ENCODE data around the gene SLC25A34.

The SLC25A34 gene

DNA sequence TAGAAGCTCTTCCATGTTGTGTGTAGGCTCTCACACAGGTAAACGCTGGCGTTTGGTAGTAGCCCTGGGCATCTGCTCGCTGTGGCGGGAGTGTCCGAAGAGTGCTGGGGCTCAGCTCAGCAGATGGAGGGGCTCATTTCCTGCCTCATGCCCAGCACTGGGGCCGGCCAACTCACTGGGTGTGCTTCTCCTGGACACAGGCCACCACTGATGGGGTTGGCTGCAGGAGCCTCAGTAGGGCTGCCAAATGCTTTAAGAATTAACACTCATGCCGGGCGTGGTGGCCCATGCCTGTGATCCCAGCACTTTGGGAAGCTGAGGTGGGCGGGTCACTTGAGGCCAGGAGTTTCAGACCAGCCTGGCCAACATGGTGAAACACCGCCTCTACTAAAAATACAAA is 50.5 kb downstream of the SLC25A34 start:
- Histone ChIP-seq H3K36me3 (ENCODE audit: control insufficient read depth, low read length) (no peaks in the 10 kb centered on the region), H3K27me3 (ENCODE audit: control insufficient read depth, low read length) (no peaks in the 10 kb centered on the region), H3K4me2 (ENCODE audit: low read length) (no peak overlapping the region)

DNA sequence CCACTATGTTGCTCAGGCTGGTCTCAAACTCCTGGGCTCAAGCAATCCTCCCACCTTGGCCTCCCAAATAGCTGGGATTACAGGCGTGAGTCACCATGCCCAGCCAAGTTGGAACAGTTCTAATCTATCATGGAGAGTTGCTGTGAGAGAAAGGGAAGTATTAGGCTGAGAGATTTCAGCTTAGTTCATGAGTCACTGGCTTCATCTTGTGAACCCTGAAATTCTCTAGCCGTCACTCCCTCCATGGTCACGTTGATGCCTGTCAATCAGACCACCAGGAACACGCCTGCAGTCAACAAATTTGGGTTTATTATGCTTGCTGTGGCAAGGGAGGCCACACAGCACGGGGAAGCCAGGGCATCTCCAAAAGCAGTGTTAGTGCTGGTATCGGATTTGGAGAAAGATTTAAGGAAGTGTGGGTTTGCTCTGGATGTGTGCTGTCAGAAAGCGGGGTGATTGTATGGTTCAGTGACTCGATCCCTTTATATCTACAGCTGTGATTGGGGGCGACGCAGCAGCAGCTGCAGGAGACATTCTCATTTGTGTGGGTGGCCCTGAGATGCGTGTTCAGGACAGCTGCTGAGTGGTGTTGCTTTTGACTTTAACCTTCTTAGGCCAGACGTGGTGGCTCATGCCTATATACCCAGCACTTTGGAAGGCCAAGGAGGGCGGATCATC is 52.7 kb downstream of the SLC25A34 start:
- Histone ChIP-seq H3K4me1 (ENCODE audit: control insufficient read depth, low read length) (peaks cover 5% of the 10 kb centered on the region; the same call in 1 of the 2 replicates), H3K4me2 (ENCODE audit: low read length) (no peak overlapping the region), H3F3A (ENCODE audit: control insufficient read depth, insufficient read depth) (no peaks in the 10 kb centered on the region), H4K20me1 (ENCODE audit: control insufficient read depth, insufficient read depth, low read depth, low read length) (no peaks in the 10 kb centered on the region), H3K27ac (ENCODE audit: low read depth, low read length) (no peak overlapping the region), H3K9me2 (replicated peaks; ENCODE audit: control insufficient read depth, low read length) (no peaks in the 10 kb centered on the region), H3K36me3 (ENCODE audit: control insufficient read depth, low read length) (no peaks in the 10 kb centered on the region), H3K9me3 (ENCODE audit: control insufficient read depth, insufficient read depth, low read length) (no peaks in the 10 kb centered on the region), H3K27me3 (ENCODE audit: control insufficient read depth, low read length) (no peaks in the 10 kb centered on the region), H3K4me3 (ENCODE audit: low read length) (no peak overlapping the region), H3K79me2 (ENCODE audit: control insufficient read depth, low read length) (no peaks in the 10 kb centered on the region)
- no peak for TF ChIP-seq EZH2phosphoT487 (IDR thresholded peaks at IDR 0.05; ENCODE audit: borderline replicate concordance, low read length)
- TF ChIP-seq, protein P1, sequence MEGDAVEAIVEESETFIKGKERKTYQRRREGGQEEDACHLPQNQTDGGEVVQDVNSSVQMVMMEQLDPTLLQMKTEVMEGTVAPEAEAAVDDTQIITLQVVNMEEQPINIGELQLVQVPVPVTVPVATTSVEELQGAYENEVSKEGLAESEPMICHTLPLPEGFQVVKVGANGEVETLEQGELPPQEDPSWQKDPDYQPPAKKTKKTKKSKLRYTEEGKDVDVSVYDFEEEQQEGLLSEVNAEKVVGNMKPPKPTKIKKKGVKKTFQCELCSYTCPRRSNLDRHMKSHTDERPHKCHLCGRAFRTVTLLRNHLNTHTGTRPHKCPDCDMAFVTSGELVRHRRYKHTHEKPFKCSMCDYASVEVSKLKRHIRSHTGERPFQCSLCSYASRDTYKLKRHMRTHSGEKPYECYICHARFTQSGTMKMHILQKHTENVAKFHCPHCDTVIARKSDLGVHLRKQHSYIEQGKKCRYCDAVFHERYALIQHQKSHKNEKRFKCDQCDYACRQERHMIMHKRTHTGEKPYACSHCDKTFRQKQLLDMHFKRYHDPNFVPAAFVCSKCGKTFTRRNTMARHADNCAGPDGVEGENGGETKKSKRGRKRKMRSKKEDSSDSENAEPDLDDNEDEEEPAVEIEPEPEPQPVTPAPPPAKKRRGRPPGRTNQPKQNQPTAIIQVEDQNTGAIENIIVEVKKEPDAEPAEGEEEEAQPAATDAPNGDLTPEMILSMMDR (IDR thresholded peaks at IDR 0.05; ENCODE audit: low read depth, low read length, poor library complexity, severe bottlenecking) = no peak

More for the DNA sequence above, 50.5 kb downstream of the SLC25A34 start:
- H3F3A ChIP-seq (ENCODE audit: control insufficient read depth, insufficient read depth) = no peaks in the 10 kb centered on the region
- no peak overlapping the region for H3K27ac ChIP-seq (ENCODE audit: low read depth, low read length)
- no peak for TF ChIP-seq EZH2phosphoT487 (IDR thresholded peaks at IDR 0.05; ENCODE audit: borderline replicate concordance, low read length)
- TF ChIP-seq, protein P1 (IDR thresholded peaks at IDR 0.05; ENCODE audit: low read depth, low read length, poor library complexity, severe bottlenecking) = no peak
- no peaks in the 10 kb centered on the region for H3K9me2 ChIP-seq (replicated peaks; ENCODE audit: control insufficient read depth, low read length)
- peaks cover 5% of the 10 kb centered on the region; the same call in 1 of the 2 replicates for H3K4me1 ChIP-seq (ENCODE audit: control insufficient read depth, low read length)
- H4K20me1 ChIP-seq (ENCODE audit: control insufficient read depth, insufficient read depth, low read depth, low read length) = no peaks in the 10 kb centered on the region
- H3K4me3 ChIP-seq (ENCODE audit: low read length) = no peak overlapping the region
- H3K79me2 ChIP-seq (ENCODE audit: control insufficient read depth, low read length) = no peaks in the 10 kb centered on the region
- H3K9me3 ChIP-seq (ENCODE audit: control insufficient read depth, insufficient read depth, low read length) = no peaks in the 10 kb centered on the region

Data from DOHH2 (cell line).